ENCODE measurements around the gene WDR81.
"Not testable (repeated sequence)": the region's sequence is repeated elsewhere in the genome, so short reads cannot be mapped to it uniquely, and the experiment has no call there.

WDR81 gene

GRCh38 chr17:1724351-1724868 is at the start of gene WDR81:
TSS of gene WDR81 (plus strand) at chr17:1724704. CDS start at chr17:1724960, 256 bp downstream.
- peak; percentile 76 to 81 for DNase-seq (ENCODE audit: low read depth in 2 of 2)

DNA sequence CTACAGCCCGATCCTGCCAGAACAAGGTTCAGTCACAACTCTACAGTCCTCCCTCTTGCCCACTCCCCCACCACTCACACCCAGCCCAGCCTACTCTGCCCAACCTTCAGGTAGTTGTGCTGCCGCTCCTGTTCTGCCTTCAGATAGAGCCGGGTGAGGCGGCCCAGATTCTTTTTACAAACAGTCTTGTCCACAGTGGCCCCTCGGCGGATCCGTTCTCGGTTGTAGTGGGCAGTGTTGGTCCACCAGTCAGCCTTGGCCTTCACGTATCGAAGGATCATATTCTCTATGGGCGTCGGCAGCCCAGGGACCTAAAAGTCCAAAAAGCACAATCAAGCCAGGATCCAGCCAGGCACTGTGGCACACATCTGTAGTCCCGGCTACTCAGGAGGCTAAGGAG is 48.1 kb upstream of the WDR81 start:
- no peak for DNase-seq (ENCODE audit: low read depth in 2 of 2)

- no peak for DNase-seq (ENCODE audit: low read depth in 2 of 2)
These were observed 41.0 kb upstream of the WDR81 start for GRCh38 chr17:1683459-1683858.

DNA sequence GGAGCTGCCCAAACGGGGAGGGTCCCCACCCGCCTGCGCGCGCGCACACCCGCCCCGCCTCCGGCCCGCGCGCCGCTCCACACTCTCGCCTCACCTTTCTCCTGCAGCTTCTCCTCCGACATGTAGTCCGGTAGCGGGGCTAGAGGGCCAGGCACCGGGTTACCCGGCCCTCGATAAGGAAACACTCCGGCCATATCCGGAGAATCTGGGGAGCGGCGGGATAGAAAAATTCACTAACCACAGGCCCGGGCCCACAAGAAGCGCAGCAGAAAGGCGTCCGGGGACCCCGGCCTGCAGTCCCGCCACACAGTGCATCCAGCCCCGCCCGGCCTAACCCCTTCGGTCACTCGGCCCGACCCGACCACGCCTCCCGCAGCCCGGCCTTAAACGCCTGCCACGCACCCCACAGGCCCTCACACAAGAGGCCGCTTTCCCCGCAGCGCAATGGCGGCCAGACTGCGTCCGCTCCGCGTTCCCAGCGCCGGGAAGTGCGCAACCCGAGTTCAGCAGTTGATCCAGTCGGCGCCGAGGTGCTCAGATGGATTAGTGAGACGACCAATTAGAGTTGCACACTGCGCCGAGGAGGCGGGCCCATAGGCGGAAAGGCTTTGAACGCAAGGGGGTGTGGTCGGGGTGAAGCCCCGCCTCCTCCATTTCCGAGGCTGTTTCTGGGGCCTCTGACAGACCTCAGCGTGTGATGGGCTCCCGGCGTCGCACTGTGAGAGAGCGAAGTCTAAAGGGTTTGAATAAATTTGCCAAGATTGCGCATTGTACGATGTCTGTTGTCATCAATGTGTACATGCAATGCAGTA is 39.9 kb upstream of the WDR81 start, which contains the start of gene PRPF8:
TSS of gene PRPF8 (minus strand) at position 490 of the 812 bp plus-strand sequence. CDS start at position 194, 296 bp downstream.
- peak; percentile 98 to 99 for DNase-seq (ENCODE audit: low read depth in 2 of 2)

GRCh38 chr17:1686086-1686485 is 38.4 kb upstream of the WDR81 start:
- DNase-seq (ENCODE audit: low read depth in 2 of 2), result no peak

DNA sequence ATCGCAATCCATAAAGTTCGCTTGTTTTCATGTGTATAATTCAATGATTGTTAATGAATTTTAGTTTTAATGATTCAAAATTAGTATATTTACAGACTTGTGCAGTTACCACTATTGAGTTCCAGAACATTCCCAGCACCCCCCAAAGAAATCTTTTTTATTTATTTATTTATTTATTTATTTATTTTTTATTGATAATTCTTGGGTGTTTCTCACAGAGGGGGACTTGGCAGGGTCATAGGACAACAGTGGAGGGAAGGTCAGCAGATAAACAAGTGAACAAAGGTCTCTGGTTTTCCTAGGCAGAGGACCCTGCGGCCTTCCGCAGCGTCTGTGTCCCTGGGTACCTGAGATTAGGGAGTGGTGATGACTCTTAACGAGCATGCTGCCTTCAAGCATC is 36.1 kb upstream of the WDR81 start:
- not testable (repeated sequence) for DNase-seq (ENCODE audit: low read depth in 2 of 2)

DNA sequence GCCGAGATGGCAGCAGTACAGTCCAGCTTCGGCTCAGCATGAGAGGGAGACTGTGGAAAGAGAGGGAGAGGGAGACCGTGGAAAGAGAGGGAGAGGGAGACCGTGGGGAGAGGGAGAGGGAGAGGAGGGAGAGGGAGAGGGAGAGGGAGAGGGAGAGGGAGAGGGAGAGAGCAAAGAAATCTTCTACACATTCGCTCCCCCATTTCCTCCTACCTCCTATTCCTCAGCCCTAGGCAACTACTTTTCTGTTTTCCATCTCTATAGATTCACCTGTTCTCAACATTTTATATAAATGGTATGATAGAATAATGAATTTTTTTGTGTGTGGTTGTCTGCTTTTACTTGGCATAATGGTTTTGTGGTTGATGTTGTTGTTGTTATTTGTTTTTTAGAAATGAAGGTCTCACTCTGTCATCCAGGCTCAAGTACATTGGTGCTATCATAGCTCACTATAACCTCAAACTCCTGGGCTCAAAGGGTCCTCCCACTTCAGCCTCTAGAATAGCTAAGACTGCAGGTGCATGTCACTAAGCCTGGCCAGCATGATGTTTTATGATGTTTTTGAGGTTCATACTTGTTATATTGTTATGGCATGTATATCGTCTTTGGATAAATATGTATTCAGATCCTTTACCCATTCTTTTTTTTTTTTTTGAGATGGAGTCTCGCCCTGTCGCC is 33.8 kb upstream of the WDR81 start:
- DNase-seq (ENCODE audit: low read depth in 2 of 2), result no peak

GRCh38 chr17:1693339-1693738 is 31.2 kb upstream of the WDR81 start:
- DNase-seq (ENCODE audit: low read depth in 2 of 2), result no peak

GRCh38 chr17:1695365-1695764 is 29.1 kb upstream of the WDR81 start:
- DNase-seq (ENCODE audit: low read depth in 2 of 2), result no peak

DNA sequence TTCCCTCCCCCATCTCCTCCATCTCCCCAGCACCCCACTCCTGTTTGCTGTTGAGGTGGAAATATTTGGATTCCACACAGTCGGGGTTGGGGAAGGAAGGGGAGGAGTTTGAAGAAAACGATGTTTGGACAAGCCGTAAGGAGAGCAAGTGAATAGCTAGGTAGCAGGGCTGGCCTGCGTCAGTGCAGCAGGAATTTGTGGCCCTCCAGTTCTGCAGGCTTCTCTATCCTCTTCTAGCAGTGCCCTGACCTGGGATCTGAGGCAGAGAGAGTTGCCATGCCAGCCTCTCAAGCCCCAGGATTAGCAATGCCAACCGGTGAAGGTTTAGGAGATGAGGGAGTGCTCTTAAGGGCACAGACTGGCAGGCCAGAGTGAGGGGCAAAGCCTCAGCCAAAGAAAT is 26.8 kb upstream of the WDR81 start:
- no peak for DNase-seq (ENCODE audit: low read depth in 2 of 2)

DNA sequence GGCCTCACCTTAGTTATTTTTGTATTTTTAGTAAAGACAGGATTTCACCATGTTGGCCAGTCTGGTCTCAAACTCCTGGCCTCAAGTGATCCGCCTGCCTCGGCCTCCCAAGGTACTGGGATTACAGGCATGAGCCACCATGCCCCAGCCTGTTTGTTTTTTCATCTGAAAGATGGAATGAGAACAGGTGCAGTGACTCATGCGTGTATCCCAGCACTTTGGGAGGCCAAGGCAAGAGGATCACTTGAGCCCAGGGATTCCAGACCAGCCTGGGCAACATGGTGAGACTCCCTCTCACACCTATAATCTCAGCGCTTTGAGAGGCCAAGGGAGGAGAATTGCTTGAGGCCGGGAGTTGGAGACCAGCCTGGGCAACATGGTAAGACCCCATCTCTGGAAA is 24.6 kb upstream of the WDR81 start:
- DNase-seq (ENCODE audit: low read depth in 2 of 2), result not testable (repeated sequence)

GRCh38 chr17:1703063-1703462 is 21.4 kb upstream of the WDR81 start:
- DNase-seq (ENCODE audit: low read depth in 2 of 2), result no peak

DNA sequence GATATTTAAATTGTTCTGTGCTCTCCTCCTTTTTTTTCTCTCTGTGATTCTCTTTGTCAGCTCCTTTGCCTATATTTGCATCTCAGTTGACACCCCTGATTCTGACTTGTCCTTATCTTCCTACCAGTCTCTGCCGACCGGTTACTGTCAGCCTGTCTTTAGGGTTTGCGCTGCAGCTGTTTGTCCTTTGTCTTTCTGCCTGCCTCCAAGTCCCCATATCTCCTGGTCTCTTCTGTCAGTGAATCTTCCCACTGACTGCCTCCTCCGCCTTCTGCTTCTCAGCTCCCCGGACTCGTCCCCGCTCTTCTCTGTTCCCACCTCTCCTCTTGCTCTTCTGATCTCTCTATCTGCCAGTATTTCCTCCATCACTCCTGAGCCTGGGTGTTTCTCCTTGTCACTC is 19.5 kb upstream of the WDR81 start:
- DNase-seq (ENCODE audit: low read depth in 2 of 2), result no peak

- no peak for DNase-seq (ENCODE audit: low read depth in 2 of 2)
These were observed 17.4 kb upstream of the WDR81 start for GRCh38 chr17:1707107-1707506.

DNA sequence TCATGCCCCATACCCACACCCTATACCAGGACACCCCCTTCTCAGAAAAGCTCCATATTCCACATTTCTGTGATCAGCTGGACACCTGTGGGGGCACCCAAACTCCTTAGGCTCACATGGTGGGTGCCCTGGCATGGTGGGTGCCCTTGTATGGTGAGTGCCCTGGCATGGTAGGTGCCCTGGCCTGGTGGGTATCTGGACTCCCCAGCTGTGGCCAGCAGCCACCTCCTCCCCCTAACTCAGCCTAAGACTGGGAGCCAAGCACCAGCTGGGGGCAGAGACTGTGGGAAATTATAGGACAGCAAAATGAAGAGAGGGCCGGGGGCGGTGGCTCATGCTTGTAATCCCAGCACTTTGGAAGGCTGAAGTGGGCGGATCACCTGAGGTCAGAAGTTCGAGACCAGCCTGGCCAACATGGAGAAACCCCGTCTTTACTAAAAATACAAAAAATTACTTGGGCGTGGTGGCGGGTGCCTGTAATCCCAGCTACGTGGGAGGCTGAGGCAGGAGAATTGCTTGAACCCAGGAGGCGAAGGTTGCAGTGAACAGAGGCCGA is 15.6 kb upstream of the WDR81 start:
- DNase-seq (ENCODE audit: low read depth in 2 of 2), result not testable (repeated sequence)

DNA sequence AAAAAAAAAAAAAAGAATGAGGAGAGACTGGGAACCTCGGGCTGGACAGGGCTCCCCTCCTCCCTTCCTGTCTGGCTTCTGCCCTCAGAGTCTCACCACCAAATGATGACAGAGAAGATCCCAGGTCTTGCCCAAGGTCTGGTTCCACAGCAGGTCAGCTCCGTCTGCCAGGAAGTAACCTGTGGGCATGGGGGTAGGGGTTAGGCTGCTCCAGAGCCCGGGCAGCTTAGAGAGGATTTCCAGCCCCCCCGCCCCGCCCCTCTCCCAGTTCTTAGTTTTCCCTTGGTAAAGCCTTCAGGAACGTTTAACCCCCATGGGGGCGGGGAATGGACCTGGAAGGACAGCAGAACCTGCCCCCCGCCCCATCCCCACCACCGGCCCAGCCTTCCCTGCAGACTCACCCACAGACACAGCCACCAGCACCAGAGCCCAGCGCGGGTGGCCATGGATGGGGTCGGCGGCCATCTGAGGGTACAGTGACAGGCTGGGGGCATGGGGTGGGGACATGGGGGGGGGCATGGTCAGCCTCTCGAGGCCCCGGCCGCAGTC is 15.0 kb upstream of the WDR81 start:
- no peak for DNase-seq (ENCODE audit: low read depth in 2 of 2)

- no peak for DNase-seq (ENCODE audit: low read depth in 2 of 2)
These were observed 14.3 kb upstream of the WDR81 start, which contains the start of gene TLCD2 for GRCh38 chr17:1709971-1710806. TSS of gene TLCD2 (minus strand) at chr17:1710377. CDS start at chr17:1710242, 135 bp downstream.

DNA sequence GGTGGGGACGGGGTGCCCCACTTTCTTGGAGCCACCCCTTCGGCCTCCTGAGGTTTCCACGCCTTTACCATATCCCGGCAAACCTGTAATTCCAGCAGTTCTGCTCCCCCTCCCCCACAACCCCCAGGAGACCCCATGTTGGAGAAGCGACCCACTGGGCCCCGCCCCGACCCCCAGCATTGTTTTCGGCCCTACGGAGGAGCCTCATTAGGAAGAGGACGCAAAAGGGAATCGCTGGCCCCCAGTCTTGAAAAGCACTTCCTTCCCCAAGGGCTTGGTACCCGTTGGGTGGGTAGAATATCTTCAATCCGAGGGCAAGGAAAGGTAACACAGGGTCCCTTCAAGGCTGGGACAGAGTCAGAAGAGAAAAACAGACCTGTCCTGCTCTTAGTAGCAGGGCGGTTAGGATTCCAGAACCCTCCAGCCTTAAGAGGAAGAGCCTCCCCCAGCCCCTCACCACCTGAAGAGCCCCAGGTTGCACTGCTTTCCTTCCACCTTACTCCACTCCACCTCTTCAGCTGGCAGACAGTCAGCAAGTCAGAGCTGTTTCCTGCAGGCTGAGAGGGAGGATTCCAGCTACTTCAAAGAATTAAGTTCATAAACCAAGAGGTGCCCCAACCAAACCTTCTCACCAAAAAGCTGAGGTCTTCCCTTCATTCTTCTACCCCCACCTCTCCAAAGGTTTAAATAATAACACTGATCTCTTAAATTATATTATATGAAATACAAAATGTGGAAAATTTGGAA is 13.5 kb upstream of the WDR81 start:
- DNase-seq (ENCODE audit: low read depth in 2 of 2), result no peak

DNA sequence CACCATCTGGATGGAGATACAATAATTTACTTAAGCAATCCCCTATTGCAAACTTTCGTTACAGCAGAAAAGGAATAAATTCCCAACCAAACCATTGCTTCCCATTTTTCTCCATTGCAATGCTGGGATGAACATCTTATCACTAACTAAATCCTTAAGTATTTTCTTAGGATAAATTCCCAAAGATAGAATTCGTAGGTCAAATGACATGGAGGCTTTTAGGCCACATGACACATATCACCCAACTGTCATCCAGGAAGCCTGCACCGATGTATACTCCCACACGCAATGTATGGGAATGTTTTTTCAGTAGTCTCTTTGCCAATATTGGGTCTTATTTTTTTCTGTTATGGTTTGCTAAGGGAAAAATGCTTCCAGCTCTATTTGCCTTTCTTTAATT is 12.7 kb upstream of the WDR81 start:
- no peak for DNase-seq (ENCODE audit: low read depth in 2 of 2)

GRCh38 chr17:1712271-1712670 is 12.2 kb upstream of the WDR81 start:
- DNase-seq (ENCODE audit: low read depth in 2 of 2), result no peak

Data from activated CD4-positive, alpha-beta T cell treated with anti-CD3 and anti-CD28 coated beads for 24 hours (primary cell).